OCI-LY7 (cell line): Measurements from ENCODE around the gene TARM1. TPM values are rescaled to one million over a fixed set of nuclear protein-coding genes. Genes with fewer than 3 reads are reported as not detected.
"Not testable (repeated sequence)": the region's sequence is repeated elsewhere in the genome, so short reads cannot be mapped to it uniquely, and the experiment has no call there.

ENCODE experiments used
- BruUV-seq: library from RNA; stranded (reverse); fragments of 400-500 nt; replicated peaks from 2 replicates; lab custom pipeline; 2021; lab: Mats Ljungman, UMichigan
- CTCF ChIA-PET: fragments of 300-600 bp; sonication (Branson Sonifier 250); formaldehyde crosslinking; loops from one replicate; lab custom pipeline; 2022; ENCODE audit warnings: antibody characterized with exemption; ENCODE audit not compliant: unreplicated experiment; lab: Charles Lee
- POLR2A ChIA-PET: fragments of 300-600 bp; sonication (Branson Sonifier 250); formaldehyde crosslinking; loops from one replicate; lab custom pipeline; 2022; ENCODE audit warnings: antibody characterized with exemption; lab: Charles Lee
- DNase-seq: peaks from one replicate; pipeline ENCODE4 v3.0.0-alpha.2; 2015; ENCODE audit warnings: low spot score
- H2AFZ ChIP-seq: fragments of 200-600 bp; sonication (generic), shearing (Covaris generic); 2 replicates; pipeline ENCODE4 v1.6.1; 2014; ENCODE audit warnings: mild to moderate bottlenecking, antibody characterized with exemption, low read length, moderate library complexity
- H3K27ac ChIP-seq: fragments of 200-600 bp; sonication (generic); 2 replicates; pipeline ENCODE4 v1.5.1; 2014; ENCODE audit warnings: mixed run types, low read depth, mild to moderate bottlenecking, moderate library complexity, low read length, inconsistent platforms; ENCODE audit not compliant: poor library complexity, severe bottlenecking
- H3K36me3 ChIP-seq: fragments of 200-600 bp; sonication (generic); 2 replicates; pipeline ENCODE4 v1.6.1; 2014; ENCODE audit warnings: mild to moderate bottlenecking, antibody characterized with exemption, low read length, moderate library complexity, mixed read lengths; ENCODE audit not compliant: insufficient read depth
- H3K4me1 ChIP-seq: fragments of 200-600 bp; sonication (generic); 2 replicates; pipeline ENCODE4 v1.5.1; 2014; ENCODE audit warnings: mild to moderate bottlenecking, low read length; ENCODE audit not compliant: insufficient read depth, poor library complexity, severe bottlenecking
- H3K4me2 ChIP-seq: fragments of 200-600 bp; sonication (generic); 2 replicates; pipeline ENCODE4 v1.6.1; 2014; ENCODE audit warnings: mild to moderate bottlenecking, low read length
- H3K4me3 ChIP-seq: fragments of 200-600 bp; sonication (generic); 2 replicates; pipeline ENCODE4 v1.5.1; 2014; ENCODE audit warnings: mild to moderate bottlenecking, low read depth, low read length; ENCODE audit not compliant: poor library complexity, severe bottlenecking
- H3K79me2 ChIP-seq: fragments of 200-600 bp; sonication (generic); 2 replicates; pipeline ENCODE4 v1.6.1; 2016; ENCODE audit warnings: low read depth, mild to moderate bottlenecking, low read length, moderate library complexity, mixed read lengths; ENCODE audit not compliant: insufficient read depth
- H3K9me2 ChIP-seq: fragments of 200-600 bp; sonication (generic); 2 replicates; pipeline ENCODE4 v1.6.1; 2016; ENCODE audit warnings: mild to moderate bottlenecking, low read length, mixed read lengths; ENCODE audit not compliant: insufficient read depth
- H3K9me3 ChIP-seq: fragments of 200-600 bp; sonication (generic); 2 replicates; pipeline ENCODE4 v1.6.1; 2014; ENCODE audit warnings: mild to moderate bottlenecking, mixed run types, low read length, mixed read lengths
- H4K20me1 ChIP-seq: fragments of 200-600 bp; sonication (generic); 2 replicates; pipeline ENCODE4 v1.6.1; 2014; ENCODE audit warnings: mild to moderate bottlenecking, antibody characterized with exemption, low read length, moderate library complexity, mixed read lengths; ENCODE audit not compliant: insufficient read depth
- EZH2phosphoT487 ChIP-seq: fragments of 200-600 bp; sonication (generic); IDR thresholded peaks from 2 replicates; pipeline ENCODE4 v1.6.1; 2018; ENCODE audit warnings: low read depth, borderline replicate concordance, mild to moderate bottlenecking, mixed run types, antibody characterized with exemption, low read length, moderate library complexity, mixed read lengths
- intact Hi-C: fragments of 100-400 bp; cut with micrococcal nuclease; formaldehyde crosslinking; loops from one replicate; pipeline ENCODE4 v1.10.0; 2022; ENCODE audit not compliant: unreplicated experiment
- total RNA-seq, 2 experiments: library from RNA; depleted of rRNA in 1 of 2; stranded (reverse); fragments of >200 nt in 1 of 2; shearing (Covaris generic) in 1 of 2; gene quantifications; 2 replicates each; pipeline ENCODE4 v1.2.3, GENCODE V29; 2014 to 2022
- TF ChIP-seq, protein P1 (sequence below): fragments of 200-600 bp; sonication (generic); conservative IDR thresholded peaks from 2 replicates; pipeline ENCODE4 v1.5.1; 2014; ENCODE audit warnings: mild to moderate bottlenecking, antibody characterized with exemption, low read length, moderate library complexity, mixed read lengths

TARM1 gene
- total RNA-seq, 2 experiments from 2014 or later, result not detected

DNA sequence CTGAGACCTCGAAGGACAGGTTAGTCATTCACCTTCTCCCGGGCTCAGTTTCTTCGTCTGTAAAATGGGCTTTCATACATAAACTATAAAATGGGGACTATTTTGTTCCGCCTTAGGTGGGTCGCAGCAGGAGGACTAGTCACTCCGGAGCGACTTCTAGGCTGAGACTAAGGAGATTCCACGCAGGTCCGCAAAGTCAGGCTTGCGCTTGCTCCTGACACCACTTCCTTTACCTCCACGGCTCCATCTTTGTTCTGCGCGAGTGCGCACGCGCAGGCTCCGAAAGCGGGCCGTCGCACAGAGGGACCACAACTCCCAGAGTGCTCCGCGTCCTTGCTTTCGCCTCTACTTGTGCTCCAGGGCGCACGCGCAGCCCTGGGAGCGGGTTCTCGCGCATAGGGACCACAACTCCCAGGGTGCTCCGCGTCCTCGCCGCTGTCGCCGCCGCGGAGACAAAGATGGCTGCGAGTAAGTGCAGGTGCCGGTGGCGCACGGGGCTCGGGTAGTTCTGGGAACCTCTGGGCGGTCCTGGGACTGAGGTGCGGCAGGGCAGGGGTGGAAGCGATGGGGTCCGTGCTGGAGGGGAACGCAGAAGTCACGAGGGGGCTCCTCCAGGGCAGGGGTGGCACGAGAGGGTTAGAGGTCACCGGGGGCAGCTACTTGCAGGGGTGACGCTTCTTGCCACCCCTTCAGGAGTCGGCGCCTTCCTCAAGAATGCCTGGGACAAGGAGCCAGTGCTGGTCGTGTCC lies 21.4 kb upstream of the TARM1 start, which contains the start of gene NDUFA3:
Gene NDUFA3, plus strand, starts transcription at position 435 of the 749 bp plus-strand sequence. Its CDS starts 24 bp downstream, at position 459.
- CTCF ChIA-PET, result no interaction called here
- H3K36me3 ChIP-seq, result peaks cover 26% of the 10 kb centered on the region
- DNase-seq, result peak; percentile 99
- TF ChIP-seq, protein P1, sequence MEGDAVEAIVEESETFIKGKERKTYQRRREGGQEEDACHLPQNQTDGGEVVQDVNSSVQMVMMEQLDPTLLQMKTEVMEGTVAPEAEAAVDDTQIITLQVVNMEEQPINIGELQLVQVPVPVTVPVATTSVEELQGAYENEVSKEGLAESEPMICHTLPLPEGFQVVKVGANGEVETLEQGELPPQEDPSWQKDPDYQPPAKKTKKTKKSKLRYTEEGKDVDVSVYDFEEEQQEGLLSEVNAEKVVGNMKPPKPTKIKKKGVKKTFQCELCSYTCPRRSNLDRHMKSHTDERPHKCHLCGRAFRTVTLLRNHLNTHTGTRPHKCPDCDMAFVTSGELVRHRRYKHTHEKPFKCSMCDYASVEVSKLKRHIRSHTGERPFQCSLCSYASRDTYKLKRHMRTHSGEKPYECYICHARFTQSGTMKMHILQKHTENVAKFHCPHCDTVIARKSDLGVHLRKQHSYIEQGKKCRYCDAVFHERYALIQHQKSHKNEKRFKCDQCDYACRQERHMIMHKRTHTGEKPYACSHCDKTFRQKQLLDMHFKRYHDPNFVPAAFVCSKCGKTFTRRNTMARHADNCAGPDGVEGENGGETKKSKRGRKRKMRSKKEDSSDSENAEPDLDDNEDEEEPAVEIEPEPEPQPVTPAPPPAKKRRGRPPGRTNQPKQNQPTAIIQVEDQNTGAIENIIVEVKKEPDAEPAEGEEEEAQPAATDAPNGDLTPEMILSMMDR, result no peak
- TF ChIP-seq EZH2phosphoT487, result no peak
- H3K4me1 ChIP-seq, result peaks cover 11% of the 10 kb centered on the region
- intact Hi-C loops, result loop anchor here (1.0 to 2.0 kb wide), 2 partner anchors 35 to 56 kb away; partner anchors contain the start of genes CNOT3 and LENG1
- H3K4me3 ChIP-seq, result peak within 1 kb of the TSS; percentile 94
- no peaks in the 10 kb centered on the region for H4K20me1 ChIP-seq
- BruUV-seq, result no TSS peak
- POLR2A ChIA-PET, result interaction anchor here (0.6 to 1.5 kb wide), 2 partner anchors 34 to 288 kb away, joined by 3 read pairs; no protein-coding TSS in a partner anchor
- peaks cover 27% of the 10 kb centered on the region; the same call in 1 of the 2 replicates for H3K79me2 ChIP-seq
- H3K9me2 ChIP-seq, result no peaks in the 10 kb centered on the region
- peak within 1 kb of the TSS; percentile 85 for H3K4me2 ChIP-seq
- no peaks in the 10 kb centered on the region for H3K9me3 ChIP-seq
- peak within 1 kb of the TSS; percentile 24 for H3K27ac ChIP-seq
- H2AFZ ChIP-seq, result peak within 1 kb of the TSS; percentile 57

DNA sequence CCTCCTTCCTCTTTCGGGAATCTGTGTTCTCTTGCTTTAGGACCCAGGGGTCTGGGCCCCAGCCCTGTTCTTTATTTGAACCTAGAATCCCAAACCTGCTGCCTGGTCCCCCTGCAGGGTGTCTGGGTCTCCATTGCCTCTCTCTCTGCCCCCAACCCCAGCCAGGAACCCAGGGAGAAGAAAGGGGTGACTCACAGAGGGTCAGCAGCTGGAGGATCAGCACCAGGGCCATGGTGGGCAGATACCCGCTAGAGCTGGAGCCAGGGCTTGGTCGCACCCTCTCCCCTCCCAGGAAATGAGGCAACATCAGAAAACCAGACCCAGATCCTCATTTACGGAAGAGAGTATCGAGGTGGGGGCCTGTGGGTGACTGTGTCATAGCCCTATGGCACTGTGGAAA lies 19.4 kb upstream of the TARM1 start, which contains the start of gene OSCAR:
Gene OSCAR, minus strand, starts transcription at position 243 of the 400 bp plus-strand sequence. Its CDS starts 11 bp downstream, at position 232.
- Histone ChIP-seq H4K20me1 (no peaks in the 10 kb centered on the region), H3K9me3 (no peaks in the 10 kb centered on the region), H3K79me2 (peaks cover 27% of the 10 kb centered on the region; the same call in 1 of the 2 replicates), H3K9me2 (no peaks in the 10 kb centered on the region), H2AFZ (no peak within 1 kb of the TSS), H3K4me1 (peaks cover 28% of the 10 kb centered on the region), H3K4me3 (no peak within 1 kb of the TSS), H3K27ac (no peak within 1 kb of the TSS), H3K36me3 (peaks cover 6% of the 10 kb centered on the region), H3K4me2 (no peak within 1 kb of the TSS)
- no peak for DNase-seq
- ChIA-PET POLR2A (no interaction called here), CTCF (no interaction called here)
- no TSS peak for BruUV-seq
- TF ChIP-seq EZH2phosphoT487, result no peak
- TF ChIP-seq, protein P1, result no peak
- intact Hi-C loops, result no loop called here

DNA sequence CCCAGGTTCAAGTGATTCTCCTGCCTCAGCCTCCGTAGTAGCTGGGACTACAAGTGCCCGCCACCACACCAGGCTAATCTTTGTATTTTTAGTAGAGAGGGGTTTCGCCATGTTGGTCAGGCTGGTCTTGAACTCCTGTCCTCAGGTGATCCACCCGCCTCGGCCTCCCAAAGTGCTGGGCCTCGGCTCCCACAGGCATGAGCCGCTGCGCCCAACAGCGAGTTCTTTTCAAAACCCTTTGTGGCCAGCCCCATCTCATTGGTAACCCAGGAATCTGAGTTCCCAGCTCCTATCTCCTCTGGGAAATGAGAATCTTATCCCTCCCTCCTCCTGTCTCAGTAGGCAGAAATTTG lies 18.7 kb upstream of the TARM1 start:
- CTCF ChIA-PET, POLR2A ChIA-PET, H3K4me3 ChIP-seq, H3K36me3 ChIP-seq, H4K20me1 ChIP-seq, H3K9me2 ChIP-seq, H3K9me3 ChIP-seq, H3K27ac ChIP-seq, BruUV-seq, H3K4me2 ChIP-seq, DNase-seq, H2AFZ ChIP-seq, intact Hi-C loops: not testable (repeated sequence)
- H3K4me1 ChIP-seq, result peaks cover 31% of the 10 kb centered on the region
- peaks cover 21% of the 10 kb centered on the region; the same call in 1 of the 2 replicates for H3K79me2 ChIP-seq
